Activated CD8-positive, alpha-beta T cell treated with anti-CD3 and anti-CD28 coated beads, Interleukin-2, amount 10 ng/mL, durations not matched to agents 7 days and 5 days (primary cell): ENCODE measurements around the gene UGCG. TPM values are rescaled to one million over a fixed set of nuclear protein-coding genes. Genes with fewer than 3 reads are reported as not detected.
"Not testable (repeated sequence)": the region's sequence is repeated elsewhere in the genome, so short reads cannot be mapped to it uniquely, and the experiment has no call there.

Experiments
- ATAC-seq: fragments of 150-1000 bp; cut with Tn5 transposase; one replicate; pipeline ENCODE4 v1.10.0; 2021; ENCODE audit warnings: moderate library complexity
- CTCF ChIA-PET: fragments of 350-600 bp; sonication (Branson Sonifier 250); formaldehyde crosslinking; loops from one replicate; lab custom pipeline; 2021; ENCODE audit warnings: antibody characterized with exemption; lab: Charles Lee
- POLR2A ChIA-PET: fragments of 350-600 bp; sonication (Branson Sonifier 250); formaldehyde crosslinking; loops from one replicate; lab custom pipeline; 2021; ENCODE audit warnings: antibody characterized with exemption; lab: Charles Lee
- DNase-seq: peaks from one replicate; pipeline ENCODE4 v3.0.0-alpha.2; 2020
- H3K27ac Mint-ChIP-seq: one replicate; pipeline ENCODE4 v1.8.0; 2021; ENCODE audit warnings: mild to moderate bottlenecking, mixed read lengths
- H3K27me3 Mint-ChIP-seq: one replicate; pipeline ENCODE4 v1.8.0; 2021; ENCODE audit warnings: low read depth, mixed read lengths
- H3K36me3 Mint-ChIP-seq: one replicate; pipeline ENCODE4 v1.8.0; 2021; ENCODE audit warnings: low read depth, mixed read lengths
- H3K4me1 Mint-ChIP-seq: one replicate; pipeline ENCODE4 v1.8.0; 2021; ENCODE audit warnings: low read depth, mixed read lengths
- H3K4me3 Mint-ChIP-seq: one replicate; pipeline ENCODE4 v1.8.0; 2021; ENCODE audit warnings: mild to moderate bottlenecking, mixed read lengths
- H3K9me3 Mint-ChIP-seq: one replicate; pipeline ENCODE4 v1.8.0; 2022; ENCODE audit warnings: mixed read lengths; ENCODE audit not compliant: insufficient read depth
- total RNA-seq, 2 experiments: library from RNA; stranded (reverse); gene quantifications; one replicate each; pipeline ENCODE4 v1.2.3, GENCODE V29; 2021

Gene UGCG
- total RNA-seq, 2 experiments from 2014 or later, result 24.6 to 25.4 TPM

DNA sequence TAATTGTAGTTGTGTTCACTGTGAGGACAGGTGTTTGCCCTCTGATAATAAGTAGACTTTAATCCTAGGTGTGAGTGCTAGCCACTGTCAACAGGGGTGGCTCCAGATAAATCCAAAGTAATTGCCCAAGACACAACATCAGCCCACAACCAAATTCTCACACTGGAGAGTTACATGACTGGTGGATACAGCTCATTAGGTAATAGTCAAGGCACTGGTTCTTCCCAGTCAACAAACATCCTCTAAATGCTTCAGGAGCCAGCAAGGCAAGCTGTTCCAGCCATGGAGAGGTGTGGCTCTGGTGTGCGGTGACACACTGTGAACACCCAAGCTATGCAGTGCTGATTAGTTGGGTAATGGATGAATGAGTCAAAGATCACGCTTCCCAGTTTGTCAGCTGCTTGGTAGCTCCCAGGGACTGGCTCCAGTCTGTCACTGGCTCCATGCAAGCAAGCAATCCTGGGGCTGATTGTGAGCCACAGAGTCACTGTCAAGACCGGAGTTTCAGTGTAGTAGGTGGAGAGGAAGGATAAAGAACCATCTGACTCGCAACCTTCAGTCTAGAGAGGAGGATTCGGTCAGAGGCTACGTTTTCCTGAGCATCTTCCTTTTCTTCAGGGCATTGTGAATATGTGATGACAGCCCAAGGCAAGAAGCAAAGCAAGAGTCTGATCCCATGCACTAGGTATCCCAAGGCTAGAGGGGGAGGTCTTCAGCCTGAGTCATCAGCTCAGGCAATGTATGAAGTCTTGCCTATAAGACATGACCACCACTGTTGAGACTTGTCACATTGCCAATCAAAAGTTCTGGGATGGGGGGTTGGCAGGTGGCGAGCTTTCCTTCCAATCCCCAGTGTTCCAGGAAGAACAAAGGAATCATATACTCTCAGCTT lies 63.1 kb downstream of the UGCG start:
- no peaks in the 10 kb centered on the region for H3K9me3 Mint-ChIP-seq
- no peak overlapping the region for H3K4me3 Mint-ChIP-seq
- H3K4me1 Mint-ChIP-seq, result peaks cover 19% of the 10 kb centered on the region
- peaks cover 10% of the 10 kb centered on the region for H3K27me3 Mint-ChIP-seq
- DNase-seq (no peak), ATAC-seq (no peak)
- no peak overlapping the region for H3K27ac Mint-ChIP-seq
- CTCF ChIA-PET, result interaction anchor here (1.2 to 1.3 kb wide), 2 partner anchors 10 to 15 kb away, joined by 3 to 4 read pairs; no protein-coding TSS in a partner anchor
- no peaks in the 10 kb centered on the region for H3K36me3 Mint-ChIP-seq
- POLR2A ChIA-PET, result no interaction called here

DNA sequence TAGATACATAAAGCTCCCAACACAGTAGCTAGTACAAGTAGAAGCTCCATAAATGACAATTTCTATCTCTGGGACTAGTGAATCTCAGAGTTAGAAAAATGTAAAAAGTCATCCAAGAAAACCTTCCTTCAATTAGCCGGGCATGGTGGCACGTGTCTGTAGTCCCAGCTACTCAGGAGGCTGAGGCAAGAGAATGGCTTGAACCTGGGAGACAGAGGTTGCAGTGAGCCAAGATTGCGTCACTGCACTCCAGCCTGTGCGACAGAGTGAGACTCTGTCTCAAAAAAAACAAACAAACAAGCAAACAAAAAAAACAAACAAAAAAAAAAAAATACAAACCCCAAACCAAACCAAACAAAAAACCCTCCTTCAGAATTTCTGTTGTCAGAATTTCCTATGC lies 63.9 kb downstream of the UGCG start:
- POLR2A ChIA-PET, ATAC-seq, H3K36me3 Mint-ChIP-seq, H3K9me3 Mint-ChIP-seq, H3K27ac Mint-ChIP-seq, DNase-seq, H3K4me3 Mint-ChIP-seq: not testable (repeated sequence)
- Mint-ChIP-seq H3K4me1 (peaks cover 19% of the 10 kb centered on the region), H3K27me3 (peaks cover 10% of the 10 kb centered on the region)
- CTCF ChIA-PET, result interaction anchor here (1.2 to 1.3 kb wide), 2 partner anchors 9 to 16 kb away, joined by 3 to 4 read pairs; no protein-coding TSS in a partner anchor

DNA sequence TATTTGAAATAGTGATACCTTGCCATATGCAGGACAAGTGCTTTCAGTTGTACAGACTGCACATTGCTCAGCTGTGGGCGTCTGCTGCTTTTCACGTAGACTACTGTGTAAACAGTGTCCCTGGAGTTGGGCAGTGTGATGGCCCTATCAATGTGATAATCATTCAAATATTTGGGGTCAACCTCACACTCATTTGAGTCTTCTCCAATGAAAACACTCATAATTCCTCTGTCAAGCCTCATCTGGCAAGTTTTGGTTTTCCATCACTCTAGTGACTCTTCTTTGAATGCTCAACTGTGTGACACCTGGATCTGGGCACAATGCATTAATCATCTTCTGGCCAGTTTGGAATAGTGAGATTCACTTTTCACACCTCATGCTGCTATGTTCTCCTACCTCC lies 64.4 kb downstream of the UGCG start:
- ChIA-PET CTCF (interaction anchor here (1.2 to 1.3 kb wide), 2 partner anchors 8 to 16 kb away, joined by 3 to 4 read pairs; no protein-coding TSS in a partner anchor), POLR2A (no interaction called here)
- no peak overlapping the region for H3K27ac Mint-ChIP-seq
- H3K4me3 Mint-ChIP-seq, result no peak overlapping the region
- H3K9me3 Mint-ChIP-seq, result no peaks in the 10 kb centered on the region
- H3K4me1 Mint-ChIP-seq, result peaks cover 19% of the 10 kb centered on the region
- DNase-seq (no peak), ATAC-seq (no peak)
- peaks cover 10% of the 10 kb centered on the region for H3K27me3 Mint-ChIP-seq
- H3K36me3 Mint-ChIP-seq, result no peaks in the 10 kb centered on the region

- POLR2A ChIA-PET, result no interaction called here
- CTCF ChIA-PET, result no interaction called here
- Mint-ChIP-seq H3K9me3 (no peaks in the 10 kb centered on the region), H3K4me3 (no peak overlapping the region), H3K4me1 (peaks cover 19% of the 10 kb centered on the region), H3K27me3 (peaks cover 10% of the 10 kb centered on the region), H3K27ac (no peak overlapping the region), H3K36me3 (no peaks in the 10 kb centered on the region)
- DNase-seq, result no peak
- no peak for ATAC-seq
Measured at GRCh38 chr9:111961575-111961974, 65.0 kb downstream of the UGCG start.

DNA sequence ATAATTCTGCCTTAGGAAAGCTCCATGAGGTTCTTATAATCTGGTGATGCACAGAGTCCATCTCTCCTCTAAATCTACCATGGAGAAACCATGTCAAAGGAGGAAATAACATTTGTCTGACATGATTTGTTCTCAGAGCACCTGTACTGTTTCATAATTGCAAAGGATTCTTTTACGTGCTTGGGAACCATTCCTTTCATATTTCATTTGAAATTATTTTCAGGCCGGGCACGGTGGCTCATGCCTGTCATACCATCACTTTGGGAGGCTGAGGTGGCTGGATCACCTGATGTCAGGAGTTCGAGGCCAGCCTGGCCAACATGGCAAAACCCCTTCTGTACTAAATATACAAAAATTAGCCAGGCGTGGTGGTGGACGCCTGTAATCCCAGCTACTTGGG lies 65.4 kb downstream of the UGCG start:
- H3K4me3 Mint-ChIP-seq, result no peak overlapping the region
- H3K27me3 Mint-ChIP-seq, result peaks cover 10% of the 10 kb centered on the region
- no peak overlapping the region for H3K27ac Mint-ChIP-seq
- peaks cover 19% of the 10 kb centered on the region for H3K4me1 Mint-ChIP-seq
- no peaks in the 10 kb centered on the region for H3K36me3 Mint-ChIP-seq
- POLR2A ChIA-PET, result no interaction called here
- ATAC-seq (no peak), DNase-seq (no peak)
- H3K9me3 Mint-ChIP-seq, result no peaks in the 10 kb centered on the region
- CTCF ChIA-PET, result no interaction called here

- DNase-seq (no peak), ATAC-seq (no peak)
- CTCF ChIA-PET, result no interaction called here
- H3K4me3 Mint-ChIP-seq, result no peak overlapping the region
- H3K4me1 Mint-ChIP-seq, result peaks cover 1% of the 10 kb centered on the region
- peaks cover 10% of the 10 kb centered on the region for H3K27me3 Mint-ChIP-seq
- POLR2A ChIA-PET, result no interaction called here
- H3K9me3 Mint-ChIP-seq, result no peaks in the 10 kb centered on the region
- no peak overlapping the region for H3K27ac Mint-ChIP-seq
- no peaks in the 10 kb centered on the region for H3K36me3 Mint-ChIP-seq
Measured at GRCh38 chr9:111963995-111964394, 67.4 kb downstream of the UGCG start.

DNA sequence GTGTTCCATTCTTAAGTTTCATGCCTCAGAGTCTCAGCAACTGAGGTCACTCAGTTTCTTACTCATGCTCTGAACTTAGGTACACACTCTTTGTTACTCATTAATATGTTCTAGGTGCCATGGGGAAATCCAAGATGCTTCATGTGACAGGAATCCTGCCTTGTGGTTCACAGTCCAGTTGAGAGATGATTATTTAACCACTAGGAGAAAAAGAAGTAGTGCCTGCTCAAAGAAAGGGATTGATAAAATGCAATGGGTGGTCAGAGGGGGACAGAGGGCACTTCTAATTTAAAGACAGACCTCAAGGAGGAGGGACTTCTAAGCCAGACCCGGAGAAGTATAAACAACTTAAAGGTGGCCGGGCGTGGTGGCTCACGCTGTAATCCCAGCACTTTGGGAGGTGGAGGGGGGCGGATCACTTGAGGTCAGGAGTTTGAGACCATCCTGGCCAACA lies 69.0 kb downstream of the UGCG start:
- DNase-seq, result no peak

DNA sequence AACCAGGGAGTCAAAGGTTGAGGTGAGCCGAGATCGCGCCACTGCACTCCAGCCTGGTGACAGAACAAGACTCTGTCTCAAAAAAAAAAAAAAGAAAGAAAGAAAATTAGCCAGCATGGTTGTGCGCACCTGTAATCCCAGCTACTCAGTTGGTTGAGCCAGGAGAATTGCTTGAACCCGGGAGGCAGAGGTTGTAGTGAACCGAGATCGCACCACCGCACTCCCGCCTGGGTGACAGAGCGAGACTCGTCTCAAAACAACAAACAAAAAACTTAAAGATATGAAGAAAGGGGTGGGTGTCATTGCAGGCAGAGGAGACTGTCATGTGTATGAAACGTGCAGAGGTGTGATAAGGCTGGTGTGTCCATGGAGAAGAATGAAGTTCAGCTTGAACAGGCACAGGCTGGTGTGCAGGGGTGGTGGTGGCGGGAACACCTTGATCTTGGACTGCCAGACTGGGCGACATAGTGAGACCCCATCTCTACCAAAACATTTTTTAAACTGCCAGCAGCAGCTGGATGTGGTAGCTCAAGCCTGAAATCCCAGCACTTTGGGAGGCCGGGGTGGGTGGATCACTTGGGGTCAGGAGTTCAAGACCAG lies 69.6 kb downstream of the UGCG start:
- Mint-ChIP-seq H3K27me3 (peaks cover 1% of the 10 kb centered on the region), H3K4me3 (no peak overlapping the region), H3K36me3 (no peaks in the 10 kb centered on the region), H3K27ac (no peak overlapping the region), H3K9me3 (no peaks in the 10 kb centered on the region), H3K4me1 (no peaks in the 10 kb centered on the region)
- ATAC-seq (no peak), DNase-seq (no peak)
- ChIA-PET POLR2A (interaction anchor here (1.2 to 1.4 kb wide), 2 partner anchors 29 to 70 kb away, joined by 3 read pairs; partner anchors contain the start of gene UGCG), CTCF (no interaction called here)

More for the DNA sequence above, 69.0 kb downstream of the UGCG start:
- ChIA-PET CTCF (no interaction called here), POLR2A (interaction anchor here (1.4 kb wide), 1 partner anchor 28 kb away, joined by 3 read pairs; no protein-coding TSS in a partner anchor)
- H3K4me1 Mint-ChIP-seq, result no peaks in the 10 kb centered on the region
- H3K4me3 Mint-ChIP-seq, result no peak overlapping the region
- H3K36me3 Mint-ChIP-seq, result no peaks in the 10 kb centered on the region
- peaks cover 5% of the 10 kb centered on the region for H3K27me3 Mint-ChIP-seq
- H3K27ac Mint-ChIP-seq, result no peak overlapping the region
- no peaks in the 10 kb centered on the region for H3K9me3 Mint-ChIP-seq
- ATAC-seq, result no peak

DNA sequence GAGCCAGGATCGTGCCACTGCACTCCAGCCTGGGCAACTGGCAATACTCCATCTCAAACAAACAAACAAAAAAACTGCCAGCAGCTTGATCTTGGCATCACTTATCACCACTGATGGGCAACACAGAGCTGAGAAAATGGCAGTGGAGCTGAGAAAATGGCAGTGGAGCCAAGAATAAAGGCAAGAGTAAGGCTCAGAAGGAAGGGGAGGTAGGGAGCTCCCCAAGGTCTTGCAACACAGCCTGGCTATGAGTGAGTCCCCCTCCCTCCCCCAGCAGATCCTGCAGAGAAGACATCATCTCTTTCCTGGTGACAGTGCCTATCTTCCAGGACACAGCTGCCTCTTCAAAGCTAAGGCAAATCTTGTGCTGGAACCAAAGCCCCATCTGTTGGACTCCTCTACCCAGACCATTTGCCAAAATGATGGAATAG lies 70.3 kb downstream of the UGCG start:
- no peaks in the 10 kb centered on the region for H3K4me1 Mint-ChIP-seq
- ChIA-PET POLR2A (interaction anchor here (1.2 to 1.4 kb wide), 2 partner anchors 29 to 71 kb away, joined by 3 read pairs; partner anchors contain the start of gene UGCG), CTCF (no interaction called here)

GRCh38 chr9:111967621-111968020 lies 71.0 kb downstream of the UGCG start:
- ChIA-PET POLR2A (interaction anchor here (1.2 kb wide), 1 partner anchor 72 kb away, joined by 3 read pairs; the partner anchor contains the start of gene UGCG), CTCF (no interaction called here)
- Mint-ChIP-seq H3K4me1 (no peaks in the 10 kb centered on the region), H3K36me3 (no peaks in the 10 kb centered on the region), H3K9me3 (no peaks in the 10 kb centered on the region), H3K4me3 (no peak overlapping the region), H3K27ac (peak overlapping the region; percentile 3), H3K27me3 (no peaks in the 10 kb centered on the region)
- ATAC-seq (no peak), DNase-seq (no peak)

More for the DNA sequence above, 70.3 kb downstream of the UGCG start:
- Mint-ChIP-seq H3K36me3 (no peaks in the 10 kb centered on the region), H3K27me3 (no peaks in the 10 kb centered on the region), H3K27ac (no peak overlapping the region), H3K9me3 (no peaks in the 10 kb centered on the region), H3K4me3 (no peak overlapping the region)
- DNase-seq (no peak), ATAC-seq (no peak)

DNA sequence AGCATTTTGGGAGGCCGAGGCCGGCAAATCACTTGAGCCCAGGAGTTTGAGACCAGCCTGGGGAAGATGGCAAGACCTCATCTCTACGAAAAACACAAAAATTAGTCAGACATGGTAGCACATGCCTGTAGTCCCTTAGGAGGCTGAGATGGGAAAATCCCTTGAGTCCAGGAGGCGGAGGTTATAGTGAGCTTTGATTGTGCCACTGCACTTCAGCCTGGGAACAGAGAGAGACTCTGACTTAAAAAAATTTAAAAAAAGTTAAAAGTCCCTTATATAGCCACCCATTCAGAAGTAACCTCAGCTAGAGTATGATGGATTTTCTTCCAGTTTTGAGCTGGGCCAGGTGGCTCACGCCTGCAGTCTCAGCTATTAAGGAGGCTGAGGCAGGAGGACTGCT lies 72.4 kb downstream of the UGCG start:
- DNase-seq (no peak), ATAC-seq (no peak)
- Mint-ChIP-seq H3K4me3 (no peak overlapping the region), H3K27me3 (no peaks in the 10 kb centered on the region), H3K9me3 (no peaks in the 10 kb centered on the region), H3K36me3 (no peaks in the 10 kb centered on the region), H3K27ac (no peak overlapping the region), H3K4me1 (no peaks in the 10 kb centered on the region)
- ChIA-PET POLR2A (no interaction called here), CTCF (interaction anchor here (1.0 kb wide), 1 partner anchor 9 kb away, joined by 3 read pairs; no protein-coding TSS in a partner anchor)
